GM18505 (cell line): ENCODE data around the gene VEZF1.

ENCODE experiments used
- ATAC-seq: cut with Tn5 transposase; IDR thresholded peaks from one replicate; pipeline ENCODE4 v1.9.1; 2021; ENCODE audit not compliant: unreplicated experiment
- POLR2A ChIP-seq: IDR thresholded peaks from 4 replicates; pipeline ENCODE4 v1.6.1; 2011; ENCODE audit warnings: borderline replicate concordance; ENCODE audit not compliant: insufficient read depth, insufficient read length; ENCODE audit errors: extremely low read depth

VEZF1 gene

GRCh38 chr17:57991537-57991936 is 3.5 kb upstream of the VEZF1 start:
- TF ChIP-seq POLR2A, result peak; percentile 5
- no peak for ATAC-seq

GRCh38 chr17:57990037-57990436 is 2.0 kb upstream of the VEZF1 start:
- no peak for ATAC-seq
- no peak for TF ChIP-seq POLR2A

GRCh38 chr17:57988301-57989250 is 522 bp upstream of the VEZF1 start:
- peak; percentile 87 for TF ChIP-seq POLR2A
- ATAC-seq, result peak; percentile 61

- ATAC-seq, result peak; percentile 14
- TF ChIP-seq POLR2A, result no peak
Observed at GRCh38 chr17:57986841-57987580, 1.0 kb downstream of the VEZF1 start.

GRCh38 chr17:57985675-57985974 is 2.4 kb downstream of the VEZF1 start:
- ATAC-seq, result no peak
- no peak for TF ChIP-seq POLR2A

- TF ChIP-seq POLR2A, result no peak
- ATAC-seq, result no peak
Observed at GRCh38 chr17:57984936-57985674, 2.9 kb downstream of the VEZF1 start.

GRCh38 chr17:57984261-57984890 is 3.7 kb downstream of the VEZF1 start:
- TF ChIP-seq POLR2A, result no peak
- no peak for ATAC-seq

GRCh38 chr17:57983446-57983845 is 4.6 kb downstream of the VEZF1 start:
- no peak for ATAC-seq
- no peak for TF ChIP-seq POLR2A

GRCh38 chr17:57982452-57983170 is 5.4 kb downstream of the VEZF1 start:
- no peak for TF ChIP-seq POLR2A
- ATAC-seq, result no peak

GRCh38 chr17:57980522-57980921 is 7.5 kb downstream of the VEZF1 start:
- ATAC-seq, result no peak
- no peak for TF ChIP-seq POLR2A

GRCh38 chr17:57979076-57979475 is 9.0 kb downstream of the VEZF1 start:
- ATAC-seq, result no peak
- TF ChIP-seq POLR2A, result no peak

GRCh38 chr17:57976594-57976993 is 11.5 kb downstream of the VEZF1 start:
- no peak for TF ChIP-seq POLR2A
- ATAC-seq, result no peak
